Posterior cingulate gyrus (tissue), 11 donors: Measurements from ENCODE around the gene RALA.

Source experiments
- DNase-seq, 10 donors: peaks; one replicate each; pipeline versions ENCODE4 v3.0.0 to v3.0.0-alpha.2; 2020 to 2021; ENCODE audit warnings: mixed read lengths in 3 of 10
- intact Hi-C: fragments of 100-400 bp; cut with DNase I; formaldehyde crosslinking; loops from one replicate; pipeline ENCODE4 v1.15.1; 2023

RALA gene

GRCh38 chr7:39753823-39754325 is 130.5 kb downstream of the RALA start:
- intact Hi-C loops, result no loop called here
- no peak for DNase-seq

GRCh38 chr7:39754326-39755120 is 131.2 kb downstream of the RALA start:
- intact Hi-C loops, result no loop called here
- DNase-seq, result no peak

- intact Hi-C loops, result no loop called here
- no peak for DNase-seq
Observed at GRCh38 chr7:39757604-39758003, 134.2 kb downstream of the RALA start.
